ENCODE data around the gene PRDM2. TPM values are rescaled to one million over a fixed set of nuclear protein-coding genes. Genes with fewer than 3 reads are reported as not detected.

PRDM2 gene
- total and polyA plus RNA-seq, 2 of the 13 experiments (the other 11 are each of a cell fraction or from before 2014, with no cell fraction given) = 4.0 to 6.5 TPM

- TF ChIP-seq ZNF335 (CRISPR knock-in tag; IDR thresholded peaks at IDR 0.05) = no peak
- no peak for TF ChIP-seq ZNF619 (CRISPR knock-in tag; IDR thresholded peaks at IDR 0.05)
- no peak for TF ChIP-seq ZNF18 (CRISPR knock-in tag; IDR thresholded peaks at IDR 0.05; ENCODE audit: insufficient replicate concordance)
- no peak for TF ChIP-seq ZGPAT (CRISPR knock-in tag; IDR thresholded peaks at IDR 0.05)
- TF ChIP-seq, protein P1, sequence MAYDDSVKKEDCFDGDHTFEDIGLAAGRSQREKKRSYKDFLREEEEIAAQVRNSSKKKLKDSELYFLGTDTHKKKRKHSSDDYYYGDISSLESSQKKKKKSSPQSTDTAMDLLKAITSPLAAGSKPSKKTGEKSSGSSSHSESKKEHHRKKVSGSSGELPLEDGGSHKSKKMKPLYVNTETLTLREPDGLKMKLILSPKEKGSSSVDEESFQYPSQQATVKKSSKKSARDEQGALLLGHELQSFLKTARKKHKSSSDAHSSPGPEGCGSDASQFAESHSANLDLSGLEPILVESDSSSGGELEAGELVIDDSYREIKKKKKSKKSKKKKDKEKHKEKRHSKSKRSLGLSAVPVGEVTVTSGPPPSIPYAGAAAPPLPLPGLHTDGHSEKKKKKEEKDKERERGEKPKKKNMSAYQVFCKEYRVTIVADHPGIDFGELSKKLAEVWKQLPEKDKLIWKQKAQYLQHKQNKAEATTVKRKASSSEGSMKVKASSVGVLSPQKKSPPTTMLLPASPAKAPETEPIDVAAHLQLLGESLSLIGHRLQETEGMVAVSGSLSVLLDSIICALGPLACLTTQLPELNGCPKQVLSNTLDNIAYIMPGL (CRISPR knock-in tag; IDR thresholded peaks at IDR 0.05; ENCODE audit: borderline replicate concordance in 1 of 2, low read depth in 1 of 2) = peak in 1 of 2 experiments; percentile 20; a peak in 1 of 4 replicates
- TF ChIP-seq, protein P2, sequence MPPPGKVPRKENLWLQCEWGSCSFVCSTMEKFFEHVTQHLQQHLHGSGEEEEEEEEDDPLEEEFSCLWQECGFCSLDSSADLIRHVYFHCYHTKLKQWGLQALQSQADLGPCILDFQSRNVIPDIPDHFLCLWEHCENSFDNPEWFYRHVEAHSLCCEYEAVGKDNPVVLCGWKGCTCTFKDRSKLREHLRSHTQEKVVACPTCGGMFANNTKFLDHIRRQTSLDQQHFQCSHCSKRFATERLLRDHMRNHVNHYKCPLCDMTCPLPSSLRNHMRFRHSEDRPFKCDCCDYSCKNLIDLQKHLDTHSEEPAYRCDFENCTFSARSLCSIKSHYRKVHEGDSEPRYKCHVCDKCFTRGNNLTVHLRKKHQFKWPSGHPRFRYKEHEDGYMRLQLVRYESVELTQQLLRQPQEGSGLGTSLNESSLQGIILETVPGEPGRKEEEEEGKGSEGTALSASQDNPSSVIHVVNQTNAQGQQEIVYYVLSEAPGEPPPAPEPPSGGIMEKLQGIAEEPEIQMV (CRISPR knock-in tag; IDR thresholded peaks at IDR 0.05; ENCODE audit: low read depth) = no peak
- no peak for TF ChIP-seq ZNF781 (CRISPR knock-in tag; IDR thresholded peaks at IDR 0.05; ENCODE audit: borderline replicate concordance, not compliant biosample characterization)
- TF ChIP-seq ZNF737 (CRISPR knock-in tag; IDR thresholded peaks at IDR 0.05; ENCODE audit: borderline replicate concordance) = no peak
- 0 out of 2 replicates have a peak, but pooled peaks have one; percentile 37 for TF ChIP-seq HOXA3 (CRISPR knock-in tag; IDR thresholded peaks at IDR 0.05)
- TF ChIP-seq MED1 (CRISPR knock-in tag; IDR thresholded peaks at IDR 0.05) = no peak
- no peak for TF ChIP-seq REXO4 (CRISPR knock-in tag; IDR thresholded peaks at IDR 0.05; ENCODE audit: borderline replicate concordance)
- TF ChIP-seq ZBTB26 (CRISPR knock-in tag; IDR thresholded peaks at IDR 0.05; ENCODE audit: borderline replicate concordance) = no peak
- no peak for TF ChIP-seq ERF (CRISPR knock-in tag; IDR thresholded peaks at IDR 0.05)
- no peak for TF ChIP-seq MAZ (IDR thresholded peaks at IDR 0.05; ENCODE audit: borderline replicate concordance, low read depth, low read length)
- TF ChIP-seq MAZ (CRISPR knock-in tag; IDR thresholded peaks at IDR 0.05; ENCODE audit: low read depth) = 0 out of 2 replicates have a peak, but pooled peaks have one; percentile 20
- no peak for TF ChIP-seq SUZ12 (IDR thresholded peaks at IDR 0.05; ENCODE audit: low read depth, low read length)
- TF ChIP-seq, protein P3, sequence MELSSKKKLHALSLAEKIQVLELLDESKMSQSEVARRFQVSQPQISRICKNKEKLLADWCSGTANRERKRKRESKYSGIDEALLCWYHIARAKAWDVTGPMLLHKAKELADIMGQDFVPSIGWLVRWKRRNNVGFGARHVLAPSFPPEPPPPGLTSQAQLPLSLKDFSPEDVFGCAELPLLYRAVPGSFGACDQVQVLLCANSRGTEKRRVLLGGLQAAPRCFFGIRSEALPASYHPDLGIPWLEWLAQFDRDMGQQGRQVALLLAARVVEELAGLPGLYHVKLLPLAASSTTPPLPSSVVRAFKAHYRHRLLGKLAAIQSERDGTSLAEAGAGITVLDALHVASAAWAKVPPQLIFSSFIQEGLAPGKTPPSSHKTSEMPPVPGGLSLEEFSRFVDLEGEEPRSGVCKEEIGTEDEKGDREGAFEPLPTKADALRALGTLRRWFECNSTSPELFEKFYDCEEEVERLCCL (CRISPR knock-in tag; IDR thresholded peaks at IDR 0.05; ENCODE audit: borderline replicate concordance) = no peak
These were observed 49.8 kb downstream of the PRDM2 start (continued) for GRCh38 chr1:13749543-13750341.

All from HepG2 (cell line).